NCI-H2196 (cell line): ENCODE results near the gene QSOX2.

ENCODE experiments used
- DNase-seq: peaks from one replicate; lab custom pipeline; 2025; ENCODE audit not compliant: unreplicated experiment; lab: John Stamatoyannopoulos, UW

Gene QSOX2

GRCh38 chr9:136193127-136193890, 52.3 kb downstream of the QSOX2 start:
- no peak for DNase-seq

DNA sequence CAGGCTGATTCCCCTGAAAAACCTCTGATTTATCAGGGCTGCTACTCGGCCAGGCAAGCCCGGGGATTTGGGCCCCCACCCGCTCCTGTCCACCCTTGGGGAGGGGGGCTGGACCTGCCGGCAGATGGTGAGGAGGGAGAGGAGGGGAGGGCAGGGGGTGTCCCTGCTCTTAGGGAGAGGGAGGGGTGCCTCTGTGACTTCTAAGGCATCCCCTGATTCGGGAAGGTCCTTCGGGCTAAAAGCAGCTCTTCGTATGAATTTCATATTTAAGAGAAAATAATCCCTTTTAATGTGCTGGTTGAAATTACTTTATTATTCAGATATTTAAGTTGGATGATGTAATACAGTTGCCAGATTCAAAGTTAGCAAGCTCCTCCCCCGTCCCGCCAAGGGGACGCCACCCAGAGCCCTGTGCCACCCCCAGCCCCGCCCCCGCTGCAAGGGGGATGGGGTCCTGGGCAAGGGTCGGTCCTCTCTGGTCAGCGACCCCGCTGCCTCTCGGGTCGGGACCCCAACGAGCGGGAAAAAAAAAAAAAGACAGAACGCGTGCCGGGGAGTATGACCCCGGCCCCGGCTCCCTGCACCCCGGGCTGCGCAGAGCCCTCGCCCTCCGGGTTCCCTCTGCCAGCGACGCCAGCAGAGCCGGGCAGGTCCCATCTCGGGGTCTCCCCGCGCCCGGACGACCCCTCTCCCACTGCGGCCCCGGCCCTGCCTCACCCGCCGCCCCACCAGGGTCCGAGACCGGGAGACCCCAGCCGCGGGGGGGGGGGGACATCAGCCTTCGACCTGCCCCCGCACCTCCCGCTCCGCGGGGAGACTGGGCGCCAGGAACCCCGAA, 53.1 kb downstream of the QSOX2 start:
- no peak for DNase-seq

DNA sequence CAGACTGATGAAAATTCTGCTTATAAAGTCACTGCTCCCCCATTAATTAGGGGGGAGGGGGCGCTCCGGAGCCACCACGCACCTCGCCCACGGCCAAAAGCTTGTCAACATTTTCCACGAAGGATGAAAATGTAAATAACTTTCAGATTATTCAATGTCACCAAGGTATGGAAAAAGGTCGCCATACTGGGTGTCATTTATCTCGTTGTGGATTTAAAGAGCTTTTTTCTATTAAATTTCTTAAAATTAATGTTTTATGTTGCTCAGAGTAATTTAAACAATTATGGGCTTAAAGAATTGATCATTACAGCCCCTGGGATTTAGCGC, 53.7 kb downstream of the QSOX2 start:
- no peak for DNase-seq

DNA sequence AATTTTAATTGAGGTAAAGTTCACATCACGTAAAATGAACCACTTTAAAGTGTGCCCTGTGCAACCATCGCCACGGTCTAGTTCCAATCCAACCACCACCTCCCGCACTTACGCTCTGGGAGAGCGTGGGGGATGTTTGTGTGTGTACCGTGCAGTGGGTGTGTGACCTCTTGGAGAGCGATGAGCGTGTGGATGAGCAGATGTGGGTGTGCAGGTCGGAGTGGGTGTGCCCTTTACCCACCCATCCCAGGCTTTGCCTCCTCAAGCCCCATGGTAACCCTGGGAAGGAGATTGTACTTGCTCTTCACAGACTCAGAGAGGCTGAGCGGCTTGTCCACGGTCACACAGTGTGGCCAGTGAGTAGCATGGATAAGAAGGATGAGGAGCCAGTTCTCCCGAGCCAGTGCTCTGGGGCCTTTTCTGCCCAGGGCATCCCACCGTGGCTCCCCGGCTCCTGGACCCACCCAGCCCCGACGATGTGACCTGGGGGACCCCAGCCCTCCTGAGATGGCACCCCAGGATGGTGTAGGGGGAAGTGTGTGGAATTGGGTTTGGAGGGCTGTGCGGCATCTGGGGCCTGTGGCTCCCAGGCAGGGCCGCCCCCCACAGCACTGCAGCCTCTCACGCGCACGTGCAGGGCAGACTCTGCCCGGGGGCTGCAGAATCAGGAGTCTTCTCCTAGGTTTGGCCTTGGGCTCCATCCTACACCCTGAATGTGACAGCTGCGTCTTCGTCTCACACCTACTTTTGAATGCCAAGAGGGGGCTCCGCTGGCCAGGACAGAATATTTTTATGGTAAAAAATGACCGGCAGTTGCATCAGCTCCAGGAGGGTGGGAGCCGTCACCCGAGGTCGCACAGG, 54.3 kb downstream of the QSOX2 start:
- no peak for DNase-seq

DNA sequence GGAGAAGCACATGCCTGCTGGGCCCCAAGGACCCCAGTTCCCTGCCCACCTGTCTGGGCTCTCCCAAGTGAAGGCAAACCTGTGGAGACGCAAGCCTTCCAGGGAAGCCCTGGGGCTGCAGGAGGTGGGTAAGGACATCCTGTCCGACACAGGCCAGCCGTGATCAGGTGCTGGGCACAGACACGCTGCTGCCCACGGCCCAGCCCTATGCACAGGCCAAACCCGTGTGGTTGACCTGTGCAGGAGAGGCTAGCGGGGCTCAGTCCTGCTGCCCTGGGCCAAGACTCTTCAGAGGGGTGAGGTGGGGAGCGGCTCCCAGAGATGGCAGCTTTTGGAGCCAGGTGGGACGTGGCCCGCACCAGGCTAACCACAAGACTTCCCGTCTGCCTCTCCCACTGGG, 55.0 kb downstream of the QSOX2 start:
- DNase-seq = no peak

DNA sequence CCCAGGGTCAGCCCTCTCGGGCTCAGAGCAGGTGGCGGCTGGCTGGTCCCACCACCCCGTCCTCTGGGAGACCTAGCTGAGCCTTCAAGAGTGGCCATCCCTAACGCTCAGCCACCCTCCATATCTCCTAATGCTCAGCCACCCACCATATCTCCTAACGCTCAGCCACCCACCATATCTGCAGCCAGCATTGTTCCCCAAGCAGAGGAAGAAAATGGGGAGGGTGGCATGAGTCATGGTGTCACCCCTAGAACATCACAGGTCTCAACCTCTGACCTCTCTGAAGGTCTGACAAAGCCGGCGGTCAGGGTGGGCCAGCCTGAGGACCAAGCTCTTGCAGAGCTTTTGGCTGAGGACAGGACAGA, 55.4 kb downstream of the QSOX2 start:
- no peak for DNase-seq

DNA sequence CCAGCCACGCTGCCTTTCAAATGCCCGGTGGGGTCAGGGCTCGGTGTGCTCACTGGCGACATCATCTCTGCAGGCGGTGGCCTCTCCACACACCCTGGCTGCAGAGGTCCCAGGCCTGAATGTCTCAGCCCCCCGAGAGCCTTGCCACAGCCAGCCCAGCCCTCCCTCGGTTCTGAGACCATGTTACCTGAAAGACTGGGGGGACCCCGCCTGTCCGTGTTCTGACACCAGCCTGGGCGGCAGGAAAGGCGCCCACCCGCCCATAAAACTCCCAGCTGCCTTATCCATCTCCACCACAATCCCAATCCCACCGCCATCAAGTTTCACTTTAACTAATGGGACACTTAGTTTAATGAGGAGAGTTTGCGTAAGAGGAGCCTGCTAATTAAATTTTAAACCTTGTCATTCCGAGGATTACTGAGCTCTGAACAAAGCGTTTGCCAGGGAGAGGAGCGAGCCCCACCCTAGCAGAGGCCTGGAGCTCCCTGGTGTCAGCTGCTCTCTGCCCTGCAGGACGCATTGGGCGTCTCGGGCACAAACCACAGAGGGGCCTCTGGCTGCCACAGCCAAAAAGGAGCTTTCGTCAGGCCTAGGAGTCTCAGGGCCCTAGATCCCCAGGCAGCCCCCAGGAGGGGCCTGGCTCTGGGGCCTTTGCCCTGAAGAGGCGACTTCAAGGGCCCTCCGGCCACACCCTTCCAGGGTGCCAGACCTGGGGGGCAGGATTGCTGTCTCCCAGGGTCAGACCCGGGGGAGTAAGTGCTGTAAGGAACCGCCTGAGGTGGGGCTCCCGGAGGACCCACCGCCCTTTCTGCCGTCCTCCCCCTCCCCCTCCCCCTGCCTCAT, 56.0 kb downstream of the QSOX2 start:
- DNase-seq = no peak

- DNase-seq = no peak
Measured at GRCh38 chr9:136187683-136188586, 57.7 kb downstream of the QSOX2 start.

GRCh38 chr9:136187197-136187596, 58.4 kb downstream of the QSOX2 start:
- DNase-seq = no peak

- DNase-seq = no peak
Measured at GRCh38 chr9:136186386-136186785, 59.2 kb downstream of the QSOX2 start.

DNA sequence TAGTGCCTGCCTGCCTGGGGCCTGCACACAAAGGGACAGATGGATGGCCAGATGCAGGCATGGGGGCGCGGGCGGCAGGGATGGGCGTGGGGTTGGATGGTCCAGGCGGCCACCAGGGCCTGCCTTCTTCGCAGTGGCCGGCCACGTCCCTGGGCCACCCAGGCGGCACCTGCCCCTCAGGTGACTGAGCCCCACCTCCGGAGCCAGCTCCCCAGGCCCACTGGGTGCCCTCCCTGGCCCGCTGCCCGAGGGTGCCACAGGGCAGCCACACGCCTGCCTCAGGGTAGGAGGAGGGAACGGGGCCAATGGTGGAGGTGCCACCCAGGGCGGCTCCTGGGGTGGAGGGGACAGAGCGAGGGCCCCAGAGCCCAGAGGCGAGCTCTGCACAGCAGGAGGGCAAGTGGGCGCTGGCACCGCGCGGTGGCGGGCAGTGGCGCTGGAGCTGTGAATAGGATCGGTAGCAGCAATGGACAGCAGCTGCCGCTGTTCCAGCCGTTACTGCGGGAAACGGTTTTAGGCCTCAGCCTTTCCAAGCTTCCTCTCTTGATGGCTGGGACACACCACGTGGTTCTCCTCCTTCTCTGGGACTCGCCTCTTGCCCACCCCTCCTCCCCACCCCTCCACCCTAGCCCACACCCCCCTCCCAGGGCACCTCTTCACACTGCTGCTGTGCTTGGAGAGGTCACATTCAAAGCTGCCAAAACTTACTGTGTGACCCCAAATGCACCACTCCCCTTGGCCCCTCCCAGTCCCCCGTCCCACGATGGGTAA, 59.8 kb downstream of the QSOX2 start:
- DNase-seq = no peak

GRCh38 chr9:136185066-136185465, 60.5 kb downstream of the QSOX2 start:
- no peak for DNase-seq

GRCh38 chr9:136182850-136183422, 62.7 kb downstream of the QSOX2 start:
- DNase-seq = no peak

- DNase-seq = no peak
Measured at GRCh38 chr9:136182420-136182787, 63.2 kb downstream of the QSOX2 start.

DNA sequence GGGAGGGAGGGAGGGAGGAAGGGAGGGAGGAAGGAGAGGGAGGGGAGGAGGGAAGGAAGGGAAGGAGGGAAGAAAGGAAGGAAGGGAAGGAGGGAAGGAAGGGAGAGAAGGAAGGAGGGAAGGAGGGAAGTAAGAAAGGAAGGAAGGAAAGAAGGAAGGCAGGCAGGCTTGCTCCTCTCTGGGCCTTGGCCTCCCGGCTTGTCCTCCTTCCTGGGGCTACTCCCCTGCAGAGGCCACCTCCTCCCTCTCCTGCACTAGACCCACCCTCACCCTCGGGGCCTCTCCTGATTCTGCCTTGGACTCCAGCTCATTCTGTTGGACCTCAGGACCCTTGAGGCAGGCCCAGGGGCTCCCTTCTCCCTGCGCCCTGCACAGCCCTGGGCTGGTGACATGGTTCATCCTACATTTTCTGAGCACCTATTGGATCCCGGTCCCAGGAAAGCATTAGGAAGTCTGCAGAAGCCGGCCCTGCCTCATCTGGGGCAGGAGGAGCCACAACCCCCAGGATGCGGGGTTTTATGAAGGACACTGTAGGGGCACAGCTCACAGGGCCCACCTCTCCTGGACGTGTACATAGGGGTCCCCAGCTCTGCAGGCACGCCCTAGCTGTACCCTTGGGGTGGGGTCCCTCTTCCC, 63.7 kb downstream of the QSOX2 start:
- no peak for DNase-seq

DNA sequence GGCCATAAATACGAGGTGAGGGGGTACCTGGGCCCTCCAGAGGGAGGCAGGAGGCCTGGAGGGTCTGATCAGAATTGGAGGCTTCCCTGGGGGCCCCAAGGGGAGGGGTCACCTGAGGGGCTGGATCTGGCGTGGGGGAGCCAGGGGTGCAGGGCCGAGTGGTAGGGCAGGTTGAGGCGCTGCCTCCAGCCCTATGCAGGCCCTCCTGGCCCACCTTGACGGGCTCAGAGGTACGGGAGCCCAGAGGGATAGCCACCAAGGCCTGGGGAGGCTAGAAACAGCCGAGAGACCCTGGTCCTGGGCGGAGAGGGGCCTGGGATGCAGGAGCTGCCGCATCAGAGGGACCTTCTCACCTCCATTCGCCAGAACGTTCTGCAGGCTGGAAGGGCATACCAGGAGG, 65.0 kb downstream of the QSOX2 start:
- DNase-seq = no peak

DNA sequence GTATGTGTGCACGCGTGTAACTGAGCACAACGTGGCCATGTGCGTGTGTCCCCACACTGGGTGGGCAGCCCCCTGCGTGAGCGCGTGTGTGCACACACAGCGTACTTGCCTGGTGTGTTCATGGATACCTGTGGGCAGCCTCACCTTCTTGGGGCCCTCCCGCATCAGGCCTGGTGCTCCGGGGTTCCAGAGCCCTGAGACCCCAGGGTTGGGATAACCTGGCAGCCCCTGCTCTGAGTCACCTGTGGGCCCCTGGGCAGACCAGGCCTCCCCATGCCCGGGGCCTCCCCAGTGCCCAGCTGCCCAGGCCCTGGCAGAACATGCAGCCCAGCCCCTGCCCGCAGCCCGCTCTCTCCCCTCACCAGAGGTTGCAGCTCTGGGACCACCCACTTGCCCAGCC, 65.9 kb downstream of the QSOX2 start:
- no peak for DNase-seq

- no peak for DNase-seq
Measured at GRCh38 chr9:136179101-136179616, 66.5 kb downstream of the QSOX2 start.
